Measurements from ENCODE around the gene SULT1C3. TPM values are rescaled to one million over a fixed set of nuclear protein-coding genes. Genes with fewer than 3 reads are reported as not detected.

Gene SULT1C3
- total and polyA plus RNA-seq, 2 of the 13 experiments (the other 11 are each of a cell fraction or from before 2014, with no cell fraction given): not detected

DNA sequence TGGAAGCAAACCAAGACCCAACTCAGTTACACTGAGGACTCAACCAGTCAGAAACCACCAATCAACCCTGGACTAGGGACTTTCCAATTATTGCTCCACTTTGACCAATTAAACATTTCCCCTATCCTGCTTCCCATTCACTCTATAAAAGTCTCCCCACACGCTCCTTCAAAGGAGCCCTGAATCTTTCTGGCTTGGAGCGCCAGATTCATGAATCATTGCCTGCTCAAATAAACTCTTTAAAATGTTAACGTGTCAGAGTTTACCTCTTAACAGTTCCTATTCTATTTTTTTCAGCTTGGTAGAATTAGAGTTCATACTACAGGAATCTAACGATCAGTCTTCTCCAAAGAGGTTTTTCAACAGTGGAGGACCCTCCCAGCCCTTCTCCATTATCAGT is 28.2 kb downstream of the SULT1C3 start (continued):
- no peak for TF ChIP-seq TRAFD1 (CRISPR knock-in tag; IDR thresholded peaks at IDR 0.05; ENCODE audit: borderline replicate concordance)
- no peak for TF ChIP-seq ZNF354B (CRISPR knock-in tag; IDR thresholded peaks at IDR 0.05)
- TF ChIP-seq MTA3 (CRISPR knock-in tag; IDR thresholded peaks at IDR 0.05): no peak
- TF ChIP-seq NCOA1 (CRISPR knock-in tag; IDR thresholded peaks at IDR 0.05): no peak
- TF ChIP-seq CEBPG (CRISPR knock-in tag; IDR thresholded peaks at IDR 0.05): no peak

- intact Hi-C loops (cut with micrococcal nuclease; ENCODE audit: unreplicated experiment) (no loop called here), in situ Hi-C loops (cut with HindIII; ENCODE audit: extremely low pct_ligation_motif_present, low pct_unique_long_range_greater_than_20kb) (no loop called here)
- ATAC-seq: no peak
- POLR2A ChIA-PET: no interaction called here
- CTCF ChIA-PET (ENCODE audit: low intra/inter-chr PET ratio, low total read pairs): no interaction called here
- peak; percentile 5; the same call in 1 of the 2 replicates for TF ChIP-seq RFX1 (IDR thresholded peaks at IDR 0.05)
- TF ChIP-seq RARA (CRISPR knock-in tag; IDR thresholded peaks at IDR 0.05): peak; percentile 7; the same call in 1 of the 2 replicates
- no peak for TF ChIP-seq MNT (IDR thresholded peaks at IDR 0.05)
- no TSS peak for BruUV-seq (replicated peaks)
- Histone ChIP-seq H3K4me2 (ENCODE audit: low read depth, low read length) (peak overlapping the region; percentile 88), H3K36me3 (replicated peaks in 1 of 2; ENCODE audit: control insufficient read depth in 1 of 2, insufficient read depth in 2 of 2, low read length in 2 of 2) (no peaks in the 10 kb centered on the region), H3K27me3 (ENCODE audit: control insufficient read depth in 1 of 2, insufficient read depth in 2 of 2, low read length in 2 of 2) (no peaks in the 10 kb centered on the region; a peak in 1 of 5 replicates), H3K9me3 (ENCODE audit: low read length) (no peaks in the 10 kb centered on the region), H3K9ac (ENCODE audit: insufficient read depth, low read depth, low read length) (no peak overlapping the region), H3K79me2 (ENCODE audit: insufficient read depth, low read length) (no peaks in the 10 kb centered on the region), H3K4me3 (replicated peaks in 1 of 3; ENCODE audit: insufficient read depth in 1 of 3, low read depth in 2 of 3, low read length in 3 of 3) (no peak overlapping the region), H3K27ac (ENCODE audit: extremely low read length, insufficient read depth, low read length) (no peak overlapping the region), H2AFZ (ENCODE audit: low read length) (peak overlapping the region; percentile 42), H3K4me1 (ENCODE audit: insufficient read depth, low read length) (peaks cover 72% of the 10 kb centered on the region), H4K20me1 (ENCODE audit: insufficient read depth, low read length) (no peaks in the 10 kb centered on the region)
- DNase-seq (ENCODE audit: low spot score): no peak
- WGBS (ENCODE audit: low lambda C conversion rate): 58% methylated on average over 2 of the region's 3 CpGs
- FAIRE-seq: no peak
These were observed 30.6 kb downstream of the SULT1C3 start for GRCh38 chr2:108270346-108270745.

Measured in HepG2 (cell line).